GM12891 (cell line): ENCODE data around the gene HOXB3.

Source experiments
- DNase-seq: peaks from one replicate; pipeline ENCODE4 v3.0.0; 2011; ENCODE audit warnings: low spot score; ENCODE audit not compliant: insufficient read length
- FAIRE-seq: peaks from 2 replicates; lab custom pipeline; 2011; peaks lifted over from hg19 to GRCh38; lab: Jason Lieb, UNC
- PAX5 ChIP-seq: IDR thresholded peaks from 2 replicates; pipeline ENCODE4 v1.6.1; 2011; ENCODE audit warnings: low read length, moderate library complexity, mild to moderate bottlenecking; ENCODE audit not compliant: insufficient read depth, severe bottlenecking
- POLR2A ChIP-seq: IDR thresholded peaks from 2 replicates; pipeline ENCODE4 v1.6.1; 2011; ENCODE audit warnings: low read depth, low read length, control low read depth
- POLR2AphosphoS5 ChIP-seq: IDR thresholded peaks from 2 replicates; pipeline ENCODE4 v1.6.1; 2011; ENCODE audit warnings: low read depth, low read length, control low read depth
- POU2F2 ChIP-seq: IDR thresholded peaks from 2 replicates; pipeline ENCODE4 v1.6.1; 2011; ENCODE audit warnings: low read depth, mild to moderate bottlenecking, control low read depth, low read length, moderate library complexity
- SPI1 ChIP-seq: IDR thresholded peaks from 2 replicates; pipeline ENCODE4 v1.6.1; 2011; ENCODE audit warnings: low read depth, low read length, control low read depth
- TAF1 ChIP-seq: IDR thresholded peaks from 2 replicates; pipeline ENCODE4 v1.6.1; 2011; ENCODE audit warnings: low read depth, low read length, control low read depth

HOXB3 gene

GRCh38 chr17:48612854-48613691 is 23.0 kb upstream of the HOXB3 start:
- TF ChIP-seq TAF1 (no peak), PAX5 (no peak), POLR2A (no peak), POU2F2 (no peak), POLR2AphosphoS5 (no peak), SPI1 (no peak)
- FAIRE-seq = peak; percentile 23
- DNase-seq = no peak

GRCh38 chr17:48612456-48612853 is 22.4 kb upstream of the HOXB3 start:
- FAIRE-seq = no peak
- TF ChIP-seq PAX5 (no peak), POLR2A (no peak), SPI1 (no peak), POLR2AphosphoS5 (no peak), POU2F2 (no peak), TAF1 (no peak)
- DNase-seq = no peak

- FAIRE-seq (peak; percentile 74), DNase-seq (no peak)
- TF ChIP-seq TAF1 (no peak), PAX5 (no peak), POU2F2 (no peak), POLR2A (no peak), POLR2AphosphoS5 (no peak), SPI1 (no peak)
Measured at GRCh38 chr17:48611681-48612455, 21.8 kb upstream of the HOXB3 start.

- TF ChIP-seq TAF1 = no peak
- no peak for TF ChIP-seq SPI1
- TF ChIP-seq POLR2A = no peak
- TF ChIP-seq PAX5 = no peak
- TF ChIP-seq POLR2AphosphoS5 = no peak
- no peak for TF ChIP-seq POU2F2
- FAIRE-seq = no peak
- DNase-seq = no peak
Measured at GRCh38 chr17:48611213-48611612, 21.2 kb upstream of the HOXB3 start.

GRCh38 chr17:48610282-48611211 is 20.5 kb upstream of the HOXB3 start, which contains the start of gene HOXB7:
TSS of gene HOXB7 (minus strand) at chr17:48611017. CDS start at chr17:48610918, 99 bp downstream.
- FAIRE-seq = peak; percentile 88
- DNase-seq = no peak
- TF ChIP-seq SPI1 (no peak), POLR2AphosphoS5 (no peak), POU2F2 (no peak), POLR2A (no peak; the same call in 1 of the 2 replicates), PAX5 (no peak), TAF1 (no peak)

GRCh38 chr17:48609759-48610281 is 19.8 kb upstream of the HOXB3 start:
- no peak for FAIRE-seq

GRCh38 chr17:48609033-48609432 is 19.0 kb upstream of the HOXB3 start:
- no peak for TF ChIP-seq TAF1
- TF ChIP-seq POLR2AphosphoS5 = no peak
- no peak for TF ChIP-seq POU2F2
- TF ChIP-seq POLR2A = no peak
- no peak for TF ChIP-seq SPI1
- TF ChIP-seq PAX5 = no peak
- DNase-seq = no peak
- FAIRE-seq = no peak

More at GRCh38 chr17:48609759-48610281, 19.8 kb upstream of the HOXB3 start:
- no peak for DNase-seq
- TF ChIP-seq POLR2A (no peak), TAF1 (no peak), SPI1 (no peak)

- TF ChIP-seq SPI1 = no peak
- no peak for TF ChIP-seq POLR2AphosphoS5
- TF ChIP-seq POLR2A = no peak
- TF ChIP-seq TAF1 = no peak
- no peak for TF ChIP-seq PAX5
- TF ChIP-seq POU2F2 = no peak
- DNase-seq (no peak), FAIRE-seq (no peak)
Measured at GRCh38 chr17:48608494-48608834, 18.4 kb upstream of the HOXB3 start.
